RWPE1 (cell line): Measurements from ENCODE around the gene UBE2J1.

ENCODE experiments used
- CTCF ChIA-PET: fragments of 350-600 bp; sonication (Branson Sonifier 250); formaldehyde crosslinking; extraction: SDS; loops from one replicate; lab custom pipeline; 2021; lab: Yijun Ruan, JAX
- POLR2A ChIA-PET: fragments of 400-600 bp; formaldehyde crosslinking; extraction: SDS; loops from one replicate; lab custom pipeline; 2020; ENCODE audit warnings: antibody characterized with exemption; ENCODE audit not compliant: low non-redundant PET; lab: Yijun Ruan, JAX
- DNase-seq: peaks from one replicate; pipeline ENCODE4 v3.0.0; 2012; ENCODE audit warnings: low spot score
- H3K27ac ChIP-seq: fragments of 450-650 bp; 2 replicates; pipeline ENCODE4 v1.5.1; 2017
- TF ChIP-seq, protein P1 (sequence below): fragments of 450-650 bp; conservative IDR thresholded peaks from 2 replicates; pipeline ENCODE4 v1.5.1; 2017; ENCODE audit warnings: low read depth, mild to moderate bottlenecking

The UBE2J1 gene

DNA sequence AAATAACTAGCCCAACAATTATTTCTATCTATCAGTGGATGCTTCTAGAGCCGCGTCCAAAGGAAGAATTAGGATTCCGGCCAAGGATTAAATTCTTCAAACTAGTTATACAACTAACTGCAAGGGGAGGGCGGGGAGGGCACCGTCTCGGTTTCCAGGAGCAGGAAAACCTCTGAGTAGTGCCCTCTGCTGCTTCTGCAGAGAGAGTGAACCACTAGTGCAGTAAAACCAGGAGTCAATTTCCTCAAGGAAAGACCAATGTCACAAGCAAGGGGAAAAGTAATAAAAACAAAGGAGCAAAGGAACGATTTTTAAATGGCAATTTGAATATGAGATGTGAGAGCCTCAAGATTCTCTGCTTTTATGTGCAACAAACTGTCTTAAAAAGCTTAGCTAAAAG, 16.5 kb upstream of the UBE2J1 start:
- TF ChIP-seq, protein P1, sequence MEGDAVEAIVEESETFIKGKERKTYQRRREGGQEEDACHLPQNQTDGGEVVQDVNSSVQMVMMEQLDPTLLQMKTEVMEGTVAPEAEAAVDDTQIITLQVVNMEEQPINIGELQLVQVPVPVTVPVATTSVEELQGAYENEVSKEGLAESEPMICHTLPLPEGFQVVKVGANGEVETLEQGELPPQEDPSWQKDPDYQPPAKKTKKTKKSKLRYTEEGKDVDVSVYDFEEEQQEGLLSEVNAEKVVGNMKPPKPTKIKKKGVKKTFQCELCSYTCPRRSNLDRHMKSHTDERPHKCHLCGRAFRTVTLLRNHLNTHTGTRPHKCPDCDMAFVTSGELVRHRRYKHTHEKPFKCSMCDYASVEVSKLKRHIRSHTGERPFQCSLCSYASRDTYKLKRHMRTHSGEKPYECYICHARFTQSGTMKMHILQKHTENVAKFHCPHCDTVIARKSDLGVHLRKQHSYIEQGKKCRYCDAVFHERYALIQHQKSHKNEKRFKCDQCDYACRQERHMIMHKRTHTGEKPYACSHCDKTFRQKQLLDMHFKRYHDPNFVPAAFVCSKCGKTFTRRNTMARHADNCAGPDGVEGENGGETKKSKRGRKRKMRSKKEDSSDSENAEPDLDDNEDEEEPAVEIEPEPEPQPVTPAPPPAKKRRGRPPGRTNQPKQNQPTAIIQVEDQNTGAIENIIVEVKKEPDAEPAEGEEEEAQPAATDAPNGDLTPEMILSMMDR: peak; percentile 27; the same call in 1 of the 2 replicates
- ChIA-PET POLR2A (no interaction called here), CTCF (interaction anchor here (0.7 kb wide), 1 partner anchor 1861 kb away, joined by 3 read pairs; no protein-coding TSS in a partner anchor)
- H3K27ac ChIP-seq: no peak overlapping the region
- peak; percentile 60 for DNase-seq

DNA sequence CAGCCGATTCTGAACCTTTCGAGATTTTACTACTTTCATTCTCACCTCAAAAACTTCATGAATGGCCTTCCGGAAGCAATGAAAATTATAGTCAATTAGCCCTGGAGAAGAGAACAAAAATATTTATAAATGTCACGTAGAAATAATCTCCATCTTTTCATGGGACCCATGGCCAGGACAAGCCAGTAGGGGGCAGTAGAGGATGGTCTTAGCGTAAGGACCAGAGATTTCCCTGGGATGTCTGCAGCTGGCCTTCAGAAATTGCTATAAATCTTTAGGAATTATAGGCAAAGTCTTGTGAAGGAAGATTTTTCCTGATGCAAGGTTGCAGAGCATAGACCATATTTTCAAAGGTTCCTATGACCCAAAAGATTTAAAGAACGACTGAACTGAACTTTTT, 15.6 kb upstream of the UBE2J1 start:
- H3K27ac ChIP-seq: no peak overlapping the region
- ChIA-PET CTCF (interaction anchor here (0.6 to 0.8 kb wide), 5 partner anchors 14 to 1862 kb away, joined by 3 to 4 read pairs (median 3); no protein-coding TSS in a partner anchor), POLR2A (no interaction called here)
- TF ChIP-seq, protein P1: peak; percentile 66
- peak; percentile 30 for DNase-seq

DNA sequence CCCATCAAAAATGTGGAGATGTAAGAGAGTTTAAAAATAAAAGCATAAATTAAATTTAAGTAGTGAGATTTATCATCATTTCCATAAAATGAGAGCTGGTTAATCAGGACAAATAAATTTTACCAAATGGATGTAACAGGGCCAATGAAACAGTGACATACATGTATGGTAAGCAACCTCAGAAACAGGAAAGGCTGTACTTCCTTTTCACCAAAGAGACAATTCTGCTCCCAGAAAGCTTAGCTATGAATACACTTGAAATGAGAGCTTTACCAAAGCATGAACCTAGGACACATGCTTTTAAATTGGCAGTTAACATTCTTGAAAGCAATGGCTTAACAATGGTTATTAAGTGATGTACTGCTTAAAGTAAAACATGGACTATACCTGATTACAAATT, 12.1 kb upstream of the UBE2J1 start:
- POLR2A ChIA-PET: no interaction called here
- no peak overlapping the region for H3K27ac ChIP-seq
- CTCF ChIA-PET: no interaction called here
- DNase-seq: no peak
- TF ChIP-seq, protein P1: no peak

DNA sequence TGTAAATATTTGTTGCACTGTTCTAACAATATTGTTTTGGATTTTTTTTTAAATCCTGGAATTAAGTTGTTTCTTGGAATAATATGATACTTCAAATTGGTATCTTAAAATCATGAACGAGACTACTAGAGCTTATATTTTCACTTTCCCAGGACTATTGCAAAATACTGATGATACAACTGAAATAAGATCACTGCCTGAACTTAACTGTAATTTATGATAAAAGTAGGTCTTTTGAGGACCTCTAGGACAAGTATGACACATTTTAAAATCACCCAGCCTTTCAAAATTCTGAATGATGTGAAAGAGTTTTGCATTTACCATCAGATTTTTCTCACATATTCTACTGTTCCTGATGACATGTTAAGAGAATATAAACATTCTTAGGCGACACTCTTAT, 8.6 kb upstream of the UBE2J1 start:
- no peak overlapping the region for H3K27ac ChIP-seq
- TF ChIP-seq, protein P1: no peak
- no peak for DNase-seq
- ChIA-PET CTCF (interaction anchor here (1.6 kb wide), 1 partner anchor 11 kb away, joined by 4 read pairs; no protein-coding TSS in a partner anchor), POLR2A (no interaction called here)

DNA sequence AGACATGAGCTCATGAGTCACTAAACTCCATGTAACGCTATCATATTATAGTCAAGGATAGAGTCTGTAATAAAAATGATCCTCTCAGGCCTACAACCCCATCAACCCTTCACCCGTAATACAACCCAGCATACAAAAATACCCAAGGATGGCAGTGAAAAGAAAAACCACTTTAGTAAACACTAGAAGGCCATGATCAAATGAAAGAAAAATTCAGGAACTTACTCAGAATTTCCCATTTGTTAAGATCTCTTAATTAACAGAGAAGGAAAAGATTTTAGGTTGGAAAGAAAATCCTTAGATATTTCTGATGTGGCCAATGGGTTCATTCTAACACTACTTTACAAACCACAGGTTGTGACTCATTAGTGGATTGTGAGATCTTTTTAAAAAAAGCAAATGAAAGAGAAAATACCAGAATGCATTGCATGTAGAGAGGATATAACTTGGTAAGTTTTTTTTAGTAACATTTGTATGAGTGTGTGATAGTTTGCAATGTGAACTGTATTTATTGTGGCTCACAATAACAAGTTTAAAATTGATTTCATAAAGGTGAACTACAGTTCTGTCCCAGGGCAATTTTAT, 8.0 kb upstream of the UBE2J1 start:
- no peak for DNase-seq
- ChIA-PET CTCF (interaction anchor here (0.7 to 1.6 kb wide), 2 partner anchors 12 to 75 kb away, joined by 3 to 4 read pairs; no protein-coding TSS in a partner anchor), POLR2A (no interaction called here)
- H3K27ac ChIP-seq: no peak overlapping the region
- TF ChIP-seq, protein P1: no peak

DNA sequence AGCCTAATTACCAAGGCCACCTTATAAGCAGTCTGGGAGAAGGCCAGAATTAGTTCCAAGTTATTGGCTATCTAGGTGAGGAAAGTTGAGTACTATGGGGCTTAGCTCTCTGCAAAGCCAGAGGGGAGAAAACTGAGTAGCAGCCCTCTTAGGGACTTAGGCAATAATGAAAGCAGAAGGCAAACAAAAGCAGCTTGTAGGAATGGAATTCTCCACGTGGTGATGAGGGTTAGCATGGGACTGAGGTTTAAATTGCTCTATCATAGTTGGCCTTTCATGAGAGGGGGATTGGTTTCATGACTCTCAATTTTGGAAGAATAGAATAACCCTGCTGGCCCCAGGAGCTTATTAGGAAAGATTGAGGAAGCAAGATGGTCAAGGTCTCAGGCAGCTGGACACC, 7.0 kb upstream of the UBE2J1 start:
- no peak overlapping the region for H3K27ac ChIP-seq
- DNase-seq: no peak
- CTCF ChIA-PET: interaction anchor here (0.7 to 1.6 kb wide), 4 partner anchors 12 to 74 kb away, joined by 3 to 4 read pairs (median 3); no protein-coding TSS in a partner anchor
- TF ChIP-seq, protein P1: no peak
- POLR2A ChIA-PET: no interaction called here
